SU-DHL-6 (cell line): ENCODE results near the gene ZNF580.

Experiments used
- H2AFZ ChIP-seq: fragments of 200-600 bp; sonication (generic); 2 replicates; pipeline ENCODE4 v1.6.1; 2014; ENCODE audit warnings: low read depth, mild to moderate bottlenecking, moderate library complexity, mixed read lengths, antibody characterized with exemption, low read length; ENCODE audit not compliant: severe bottlenecking
- H3F3A ChIP-seq: fragments of 200-600 bp; shearing (Covaris generic); 2 replicates; pipeline ENCODE4 v1.6.0; 2016; ENCODE audit warnings: antibody characterized with exemption, mild to moderate bottlenecking; ENCODE audit not compliant: insufficient read depth
- H3K27ac ChIP-seq: fragments of 200-600 bp; sonication (generic); 2 replicates; pipeline ENCODE4 v1.5.1; 2016; ENCODE audit warnings: low read depth, mild to moderate bottlenecking, low read length, moderate library complexity, mixed read lengths
- H3K27me3 ChIP-seq: fragments of 200-600 bp; sonication (generic), shearing (Covaris generic); 2 replicates; pipeline ENCODE4 v1.6.0; 2014; ENCODE audit warnings: mild to moderate bottlenecking, low read length
- H3K36me3 ChIP-seq: fragments of 200-600 bp; sonication (generic); 2 replicates; pipeline ENCODE4 v1.6.1; 2014; ENCODE audit warnings: mild to moderate bottlenecking, low read length, mixed read lengths
- H3K4me2 ChIP-seq: fragments of 300-600, 200-600 bp; shearing (Covaris generic), sonication (generic); 2 replicates; pipeline ENCODE4 v1.6.0; 2014; ENCODE audit warnings: low read length, low read depth, mild to moderate bottlenecking; ENCODE audit not compliant: poor library complexity, severe bottlenecking
- H3K4me3 ChIP-seq: fragments of 200-600 bp; sonication (generic); 2 replicates; pipeline ENCODE4 v1.5.1; 2014; ENCODE audit warnings: antibody characterized with exemption, low read length, mild to moderate bottlenecking, mixed read lengths; ENCODE audit not compliant: insufficient read depth, poor library complexity, severe bottlenecking
- H3K79me2 ChIP-seq: fragments of 200-600 bp; sonication (generic); 2 replicates; pipeline ENCODE4 v1.6.1; 2014; ENCODE audit warnings: mild to moderate bottlenecking, low read length, moderate library complexity; ENCODE audit not compliant: insufficient read depth
- H3K9ac ChIP-seq: fragments of 200-600 bp; sonication (generic); 2 replicates; pipeline ENCODE4 v1.7.0; 2014; ENCODE audit warnings: mild to moderate bottlenecking, low read length
- H3K9me2 ChIP-seq: fragments of 200-600 bp; sonication (generic); replicated peaks from 2 replicates; pipeline ENCODE4 v1.6.1; 2014; ENCODE audit warnings: low read length; ENCODE audit not compliant: insufficient read depth
- H3K9me3 ChIP-seq: fragments of 200-600 bp; sonication (generic); 2 replicates; pipeline ENCODE4 v1.6.1; 2014; ENCODE audit warnings: low read length, mixed read lengths; ENCODE audit not compliant: insufficient read depth
- H4K20me1 ChIP-seq: fragments of 200-600 bp; sonication (generic); 2 replicates; pipeline ENCODE4 v1.6.1; 2014; ENCODE audit warnings: low read depth, mild to moderate bottlenecking, antibody characterized with exemption, low read length, moderate library complexity, mixed read lengths
- CTCF ChIP-seq: fragments of 200-600 bp; sonication (generic); IDR thresholded peaks from one replicate; pipeline ENCODE4 v1.5.1; 2017; ENCODE audit warnings: antibody characterized with exemption, mild to moderate bottlenecking, low read length, moderate library complexity; ENCODE audit not compliant: insufficient read depth, poor library complexity, severe bottlenecking
- EZH2phosphoT487 ChIP-seq: fragments of 200-600 bp; sonication (generic), shearing (Covaris generic); conservative IDR thresholded peaks from 2 replicates; pipeline ENCODE4 v1.6.1; 2018; ENCODE audit warnings: mild to moderate bottlenecking, antibody characterized with exemption, low read length, moderate library complexity, mixed read lengths

The ZNF580 gene

GRCh38 chr19:55688422-55689218 lies 47.8 kb downstream of the ZNF580 start:
- Histone ChIP-seq H4K20me1 (no peaks in the 10 kb centered on the region; the same call in 1 of the 2 replicates), H3K27me3 (no peaks in the 10 kb centered on the region), H3K4me2 (no peak overlapping the region), H3K9me3 (no peaks in the 10 kb centered on the region), H3F3A (no peaks in the 10 kb centered on the region), H3K79me2 (peaks cover 32% of the 10 kb centered on the region), H3K4me3 (no peak overlapping the region), H3K9me2 (no peaks in the 10 kb centered on the region), H3K9ac (no peak overlapping the region), H2AFZ (no peak overlapping the region), H3K36me3 (no peaks in the 10 kb centered on the region), H3K27ac (no peak overlapping the region)
- no peak for TF ChIP-seq CTCF
- no peak for TF ChIP-seq EZH2phosphoT487

GRCh38 chr19:55689411-55690108 lies 48.8 kb downstream of the ZNF580 start:
- H3K36me3 ChIP-seq: no peaks in the 10 kb centered on the region
- no peaks in the 10 kb centered on the region for H3K9me2 ChIP-seq
- H2AFZ ChIP-seq: no peak overlapping the region
- H3K9ac ChIP-seq: no peak overlapping the region
- H3K79me2 ChIP-seq: peaks cover 23% of the 10 kb centered on the region
- no peaks in the 10 kb centered on the region; the same call in 1 of the 2 replicates for H4K20me1 ChIP-seq
- no peaks in the 10 kb centered on the region for H3F3A ChIP-seq
- H3K27ac ChIP-seq: no peak overlapping the region
- no peak overlapping the region for H3K4me2 ChIP-seq
- no peaks in the 10 kb centered on the region for H3K9me3 ChIP-seq
- no peak overlapping the region for H3K4me3 ChIP-seq
- TF ChIP-seq EZH2phosphoT487: no peak
- TF ChIP-seq CTCF: no peak
- no peaks in the 10 kb centered on the region for H3K27me3 ChIP-seq

- Histone ChIP-seq H3K27ac (no peak overlapping the region), H3K27me3 (no peaks in the 10 kb centered on the region), H3K9me3 (no peaks in the 10 kb centered on the region), H3F3A (no peaks in the 10 kb centered on the region), H2AFZ (no peak overlapping the region), H3K4me2 (no peak overlapping the region), H3K9me2 (no peaks in the 10 kb centered on the region), H3K4me3 (no peak overlapping the region), H3K36me3 (no peaks in the 10 kb centered on the region), H3K79me2 (peaks cover 16% of the 10 kb centered on the region; the same call in 1 of the 2 replicates), H4K20me1 (no peaks in the 10 kb centered on the region; the same call in 1 of the 2 replicates), H3K9ac (no peak overlapping the region)
- no peak for TF ChIP-seq EZH2phosphoT487
- TF ChIP-seq CTCF: no peak
These were observed 49.4 kb downstream of the ZNF580 start for GRCh38 chr19:55690109-55690768.
